ENCODE data around the gene MSH4. TPM values are rescaled to one million over a fixed set of nuclear protein-coding genes. Genes with fewer than 3 reads are reported as not detected.
"Not testable (repeated sequence)": the region's sequence is repeated elsewhere in the genome, so short reads cannot be mapped to it uniquely, and the experiment has no call there.

The MSH4 gene
- total RNA-seq, result under 1 TPM; 0.14 to 0.27 TPM

DNA sequence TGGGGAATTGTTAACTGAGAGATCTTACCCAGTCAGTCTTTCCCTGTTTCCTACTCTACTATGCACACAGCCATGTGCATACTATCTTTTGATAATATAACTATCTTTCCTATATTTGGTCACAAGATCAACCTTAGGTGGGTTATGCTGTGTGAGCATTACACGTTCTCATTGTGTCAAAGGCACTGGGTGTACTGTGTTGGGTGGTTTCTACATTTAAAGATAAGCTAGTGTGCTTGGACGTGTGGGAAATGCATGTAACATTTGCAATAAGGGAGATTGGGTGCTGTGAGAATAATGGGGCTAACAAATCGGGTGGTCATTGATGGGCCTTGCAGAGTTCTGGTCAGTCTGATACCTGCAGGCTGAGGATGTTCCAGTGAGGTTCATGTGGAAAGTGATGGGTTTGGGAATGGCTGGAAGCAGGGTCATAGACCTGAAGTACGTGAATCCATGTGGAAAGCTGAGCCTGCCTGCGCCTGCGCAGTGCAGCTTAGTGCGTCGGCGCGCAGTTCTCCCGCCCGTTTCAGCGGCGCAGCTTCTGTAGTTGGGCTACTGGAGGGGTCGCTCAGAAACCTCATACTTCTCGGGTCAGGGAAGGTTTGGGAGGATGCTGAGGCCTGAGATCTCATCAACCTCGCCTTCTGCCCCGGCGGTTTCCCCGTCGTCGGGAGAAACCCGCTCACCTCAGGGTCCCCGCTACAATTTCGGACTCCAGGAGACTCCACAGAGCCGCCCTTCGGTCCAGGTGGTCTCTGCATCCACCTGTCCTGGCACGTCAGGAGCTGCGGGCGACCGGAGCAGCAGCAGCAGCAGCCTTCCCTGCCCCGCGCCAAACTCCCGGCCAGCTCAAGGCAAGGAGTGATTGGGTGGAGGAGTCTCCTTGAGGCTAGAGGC is at the start of gene MSH4:
Gene MSH4 (plus strand): TSS at position 507 of the 897 bp plus-strand sequence. CDS start 104 bp downstream, at position 611.
- CTCF ChIA-PET, result interaction anchor here (0.6 to 1.5 kb wide), 2 partner anchors 11 to 320 kb away, joined by 3 to 4 read pairs; partner anchors contain the start of gene RABGGTB
- Mint-ChIP-seq H3K36me3 (ENCODE audit: low read depth) (peaks cover 35% of the 10 kb centered on the region), H3K4me3 (no peak within 1 kb of the TSS), H3K9me3 (no peaks in the 10 kb centered on the region), H3K27me3 (ENCODE audit: low read depth) (no peaks in the 10 kb centered on the region), H3K27ac (peak within 1 kb of the TSS; percentile 46), H3K4me1 (ENCODE audit: low read depth) (peaks cover 18% of the 10 kb centered on the region)
- intact Hi-C loops (cut with micrococcal nuclease), result no loop called here
- no peak for DNase-seq

DNA sequence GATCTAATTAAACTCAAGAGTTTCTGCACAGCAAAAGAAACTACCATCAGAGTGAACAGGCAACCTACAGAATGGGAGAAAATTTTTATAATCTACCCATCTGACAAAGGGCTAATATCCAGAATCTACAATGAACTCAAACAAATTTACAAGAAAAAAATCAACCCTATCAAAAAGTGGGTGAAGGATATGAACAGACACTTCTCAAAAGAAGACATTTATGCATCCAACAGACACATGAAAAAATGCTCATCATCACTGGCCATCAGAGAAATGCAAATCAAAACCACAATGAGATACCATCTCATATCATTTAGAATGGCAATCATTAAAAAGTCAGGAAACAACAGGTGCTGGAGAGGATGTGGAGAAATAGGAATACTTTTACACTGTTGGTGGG is 39.5 kb upstream of the MSH4 start:
- intact Hi-C loops (cut with micrococcal nuclease); H3K4me1 Mint-ChIP-seq (ENCODE audit: low read depth); H3K27me3 Mint-ChIP-seq (ENCODE audit: low read depth); H3K9me3 Mint-ChIP-seq; DNase-seq; H3K4me3 Mint-ChIP-seq; H3K27ac Mint-ChIP-seq; CTCF ChIA-PET: not testable (repeated sequence)
- peaks cover 55% of the 10 kb centered on the region for H3K36me3 Mint-ChIP-seq (ENCODE audit: low read depth)

DNA sequence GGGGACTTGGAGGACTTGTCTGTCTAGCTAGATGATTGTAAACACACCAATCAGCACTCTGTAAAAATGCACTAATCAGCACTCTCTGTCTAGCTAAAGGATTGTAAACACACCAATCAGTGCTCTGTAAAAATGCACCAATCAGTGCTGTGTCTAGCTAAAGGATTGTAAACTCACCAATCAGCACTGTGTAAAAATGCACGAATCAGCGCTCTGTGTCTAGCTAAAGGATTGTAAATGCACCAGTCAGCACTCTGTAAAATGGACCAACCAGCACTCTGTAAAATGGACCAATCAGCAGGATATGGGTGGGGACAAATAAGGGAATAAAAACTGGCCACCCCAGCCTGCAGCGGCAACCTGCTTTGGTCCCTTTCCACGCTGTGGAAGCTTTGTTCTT is 38.1 kb upstream of the MSH4 start:
- H3K4me1 Mint-ChIP-seq (ENCODE audit: low read depth); H3K27ac Mint-ChIP-seq; CTCF ChIA-PET; intact Hi-C loops (cut with micrococcal nuclease); H3K4me3 Mint-ChIP-seq; DNase-seq; H3K27me3 Mint-ChIP-seq (ENCODE audit: low read depth); H3K9me3 Mint-ChIP-seq: not testable (repeated sequence)
- H3K36me3 Mint-ChIP-seq (ENCODE audit: low read depth), result peaks cover 43% of the 10 kb centered on the region

GRCh38 chr1:75764057-75764655 is 32.5 kb upstream of the MSH4 start:
- Mint-ChIP-seq H3K36me3 (ENCODE audit: low read depth) (peaks cover 9% of the 10 kb centered on the region), H3K27ac (no peak overlapping the region)
- DNase-seq, result no peak

DNA sequence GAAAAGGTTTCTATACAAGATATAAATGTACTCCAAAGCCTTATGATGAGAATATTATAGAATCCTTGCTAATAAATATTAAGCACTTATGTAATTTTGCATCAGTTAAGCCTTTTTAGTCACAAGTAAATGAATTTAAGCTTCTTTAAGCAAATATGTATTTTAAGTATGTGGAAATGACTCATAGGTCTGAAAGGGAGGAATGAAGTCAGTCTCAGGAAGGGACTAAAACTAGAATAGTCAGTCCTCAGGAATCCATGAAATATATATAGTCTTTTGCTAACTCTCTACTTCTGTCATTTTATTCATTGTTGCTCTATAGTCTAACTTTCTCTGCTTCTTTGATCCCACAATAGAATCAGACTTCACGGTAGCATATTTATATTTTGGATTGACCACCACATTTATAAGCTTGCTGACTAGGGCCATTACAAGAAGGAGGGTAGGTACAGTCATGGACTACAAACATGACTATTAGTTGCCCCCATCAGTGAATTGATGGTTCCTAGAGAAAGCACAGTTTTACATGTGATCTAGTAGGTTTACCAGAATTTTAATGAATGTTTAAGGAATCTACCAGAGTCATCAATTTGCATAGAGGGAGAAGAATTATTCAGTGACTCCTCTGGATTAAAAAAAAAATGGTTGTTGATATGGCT is 30.9 kb upstream of the MSH4 start:
- intact Hi-C loops (cut with micrococcal nuclease), result no loop called here
- Mint-ChIP-seq H3K9me3 (no peaks in the 10 kb centered on the region), H3K27me3 (ENCODE audit: low read depth) (no peaks in the 10 kb centered on the region), H3K4me1 (ENCODE audit: low read depth) (peaks cover 3% of the 10 kb centered on the region), H3K4me3 (no peak overlapping the region), H3K27ac (no peak overlapping the region), H3K36me3 (ENCODE audit: low read depth) (peaks cover 5% of the 10 kb centered on the region)
- no peak for DNase-seq
- CTCF ChIA-PET, result no interaction called here

More at GRCh38 chr1:75764057-75764655, 32.5 kb upstream of the MSH4 start:
- intact Hi-C loops (cut with micrococcal nuclease), result no loop called here
- Mint-ChIP-seq H3K4me1 (ENCODE audit: low read depth) (peaks cover 3% of the 10 kb centered on the region), H3K9me3 (no peaks in the 10 kb centered on the region), H3K4me3 (no peak overlapping the region), H3K27me3 (ENCODE audit: low read depth) (no peaks in the 10 kb centered on the region)
- CTCF ChIA-PET, result no interaction called here

DNA sequence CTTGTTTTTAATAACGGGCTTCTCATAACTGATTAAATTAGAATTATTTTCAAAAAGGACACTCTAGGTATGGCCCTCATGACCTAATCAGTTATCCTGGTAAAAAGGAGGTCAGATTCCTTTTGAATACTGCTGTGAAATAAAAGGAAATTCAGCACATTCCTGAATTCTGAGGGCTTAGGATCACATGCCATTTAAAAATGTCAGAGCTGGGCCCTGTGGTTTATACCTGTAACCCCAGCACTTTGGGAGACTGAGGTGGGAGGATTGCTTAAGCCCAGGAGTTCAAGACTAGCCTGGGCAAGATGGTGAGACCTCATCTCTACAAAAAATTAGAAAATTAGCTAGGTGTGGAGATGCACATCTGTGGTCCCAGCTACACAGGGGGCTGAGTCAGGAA is 28.7 kb upstream of the MSH4 start:
- Mint-ChIP-seq H3K36me3 (ENCODE audit: low read depth) (peaks cover 5% of the 10 kb centered on the region), H3K4me3 (no peak overlapping the region), H3K4me1 (ENCODE audit: low read depth) (peaks cover 3% of the 10 kb centered on the region), H3K27ac (no peak overlapping the region), H3K27me3 (ENCODE audit: low read depth) (no peaks in the 10 kb centered on the region), H3K9me3 (no peaks in the 10 kb centered on the region)
- CTCF ChIA-PET, result no interaction called here
- intact Hi-C loops (cut with micrococcal nuclease), result no loop called here
- no peak for DNase-seq

- Mint-ChIP-seq H3K27ac (no peak overlapping the region), H3K4me3 (no peak overlapping the region), H3K4me1 (ENCODE audit: low read depth) (peaks cover 3% of the 10 kb centered on the region), H3K27me3 (ENCODE audit: low read depth) (peaks cover 5% of the 10 kb centered on the region), H3K36me3 (ENCODE audit: low read depth) (peaks cover 2% of the 10 kb centered on the region), H3K9me3 (no peaks in the 10 kb centered on the region)
- CTCF ChIA-PET, result no interaction called here
- DNase-seq, result no peak
- intact Hi-C loops (cut with micrococcal nuclease), result no loop called here
Observed at GRCh38 chr1:75770761-75771160, 25.9 kb upstream of the MSH4 start.

- H3K4me3 Mint-ChIP-seq, result no peak overlapping the region
- H3K27me3 Mint-ChIP-seq (ENCODE audit: low read depth), result peaks cover 5% of the 10 kb centered on the region
- H3K9me3 Mint-ChIP-seq, result no peaks in the 10 kb centered on the region
- H3K4me1 Mint-ChIP-seq (ENCODE audit: low read depth), result no peaks in the 10 kb centered on the region
- intact Hi-C loops (cut with micrococcal nuclease), result no loop called here
- CTCF ChIA-PET, result no interaction called here
- DNase-seq, result no peak
- peaks cover 2% of the 10 kb centered on the region for H3K36me3 Mint-ChIP-seq (ENCODE audit: low read depth)
- no peak overlapping the region for H3K27ac Mint-ChIP-seq
Observed at GRCh38 chr1:75771978-75772377, 24.7 kb upstream of the MSH4 start.

GRCh38 chr1:75777812-75778211 is 18.9 kb upstream of the MSH4 start:
- H3K4me3 Mint-ChIP-seq; DNase-seq; CTCF ChIA-PET; intact Hi-C loops (cut with micrococcal nuclease); H3K4me1 Mint-ChIP-seq (ENCODE audit: low read depth); H3K9me3 Mint-ChIP-seq; H3K27me3 Mint-ChIP-seq (ENCODE audit: low read depth); H3K27ac Mint-ChIP-seq; H3K36me3 Mint-ChIP-seq (ENCODE audit: low read depth): not testable (repeated sequence)

DNA sequence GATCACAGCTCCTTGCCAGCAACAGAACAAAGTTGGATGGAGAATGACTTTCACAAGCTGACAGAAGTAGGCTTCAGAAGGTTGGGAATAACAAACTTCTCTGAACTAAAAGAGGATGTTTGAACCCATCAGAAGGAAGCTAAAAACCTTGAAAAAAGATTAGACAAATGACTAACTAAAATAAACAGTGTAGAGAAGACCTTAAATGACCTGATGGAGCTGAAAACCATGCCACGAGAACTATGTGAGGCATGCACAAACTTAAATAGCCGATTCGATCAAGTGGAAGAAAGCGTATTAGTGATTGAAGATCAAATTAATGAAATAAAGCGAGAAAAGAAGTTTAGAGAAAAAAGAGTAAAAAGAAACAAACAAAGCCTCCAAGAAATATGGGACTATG is 18.0 kb upstream of the MSH4 start:
- H3K9me3 Mint-ChIP-seq; CTCF ChIA-PET; intact Hi-C loops (cut with micrococcal nuclease): not testable (repeated sequence)

GRCh38 chr1:75780183-75780582 is 16.5 kb upstream of the MSH4 start:
- H3K4me1 Mint-ChIP-seq (ENCODE audit: low read depth), result not testable (repeated sequence)

More for the DNA sequence above, 18.0 kb upstream of the MSH4 start:
- H3K36me3 Mint-ChIP-seq (ENCODE audit: low read depth); H3K27ac Mint-ChIP-seq; H3K4me1 Mint-ChIP-seq (ENCODE audit: low read depth); DNase-seq; H3K27me3 Mint-ChIP-seq (ENCODE audit: low read depth); H3K4me3 Mint-ChIP-seq: not testable (repeated sequence)

DNA sequence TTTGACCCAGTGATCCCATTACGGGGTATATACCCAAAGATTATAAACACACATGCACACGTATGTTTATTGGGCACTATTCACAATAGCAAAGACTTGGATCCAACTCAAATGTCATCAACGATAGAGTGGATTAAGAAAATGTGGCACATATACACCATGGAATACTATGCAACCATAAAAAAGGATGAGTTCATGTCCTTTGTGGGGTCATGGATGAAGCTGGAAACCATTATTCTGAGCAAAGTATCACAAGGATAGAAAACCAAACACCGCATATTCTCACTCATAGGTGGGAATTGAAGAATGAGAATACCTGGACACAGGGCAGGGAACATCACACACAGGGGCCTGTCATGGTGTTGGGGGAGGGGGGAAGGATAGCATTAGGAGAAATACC is 12.8 kb upstream of the MSH4 start:
- H3K4me1 Mint-ChIP-seq (ENCODE audit: low read depth); H3K9me3 Mint-ChIP-seq; CTCF ChIA-PET; H3K4me3 Mint-ChIP-seq; H3K27me3 Mint-ChIP-seq (ENCODE audit: low read depth); H3K27ac Mint-ChIP-seq; DNase-seq: not testable (repeated sequence)
- intact Hi-C loops (cut with micrococcal nuclease), result loop anchor here (10.0 kb wide), 2 partner anchors 471 to 1971 kb away; partner anchors contain the start of gene USP33
- peaks cover 26% of the 10 kb centered on the region for H3K36me3 Mint-ChIP-seq (ENCODE audit: low read depth)

More at GRCh38 chr1:75780183-75780582, 16.5 kb upstream of the MSH4 start:
- H3K9me3 Mint-ChIP-seq; H3K27ac Mint-ChIP-seq; DNase-seq; H3K4me3 Mint-ChIP-seq; H3K36me3 Mint-ChIP-seq (ENCODE audit: low read depth); CTCF ChIA-PET; H3K27me3 Mint-ChIP-seq (ENCODE audit: low read depth): not testable (repeated sequence)
- intact Hi-C loops (cut with micrococcal nuclease), result loop anchor here (10.0 kb wide), 2 partner anchors 475 to 1975 kb away; partner anchors contain the start of gene USP33

Data from activated naive CD4-positive, alpha-beta T cell treated with anti-CD3 and anti-CD28 coated beads for 36 hours (primary cell).